DND-41 (cell line): Measurements from ENCODE around the gene ST3GAL6.

ENCODE experiments used
- ATAC-seq: fragments of 200-7000 bp; cut with Tn5 transposase; 3 replicates; pipeline ENCODE4 v1.9.1; 2021; ENCODE audit warnings: low read depth; ENCODE audit not compliant: insufficient read depth
- DNase-seq: peaks from one replicate; pipeline ENCODE4 v3.0.0-alpha.2; 2020
- H2AFZ ChIP-seq: 2 replicates; pipeline ENCODE4 v1.6.0; 2012; ENCODE audit warnings: low read depth, low read length
- H3K27ac ChIP-seq: 2 replicates; pipeline ENCODE4 v1.5.1; 2012; ENCODE audit warnings: low read length, inconsistent platforms
- H3K27me3 ChIP-seq: fragments of 200-600 bp; sonication (generic); 2 replicates; pipeline ENCODE4 v1.6.0; 2012; ENCODE audit warnings: low read length, mild to moderate bottlenecking, inconsistent platforms; ENCODE audit not compliant: insufficient read depth, poor library complexity
- H3K36me3 ChIP-seq: 2 replicates; pipeline ENCODE4 v1.5.1; 2012; ENCODE audit warnings: low read length, inconsistent platforms; ENCODE audit not compliant: insufficient read depth
- H3K4me1 ChIP-seq: 2 replicates; pipeline ENCODE4 v1.5.1; 2012; ENCODE audit warnings: mild to moderate bottlenecking, low read length; ENCODE audit not compliant: insufficient read depth
- H3K4me2 ChIP-seq: 2 replicates; pipeline ENCODE4 v1.6.0; 2012; ENCODE audit warnings: mild to moderate bottlenecking, moderate library complexity, low read length, inconsistent platforms; ENCODE audit not compliant: insufficient read depth
- H3K4me3 ChIP-seq, 2 experiments: fragments of 200-600 bp in 1 of 2; shearing (Covaris generic) in 1 of 2; 2 replicates each; pipeline ENCODE4 v1.5.1; 2012 to 2016; ENCODE audit warnings: inconsistent platforms in 2 of 2, low read length in 2 of 2, mild to moderate bottlenecking in 2 of 2, low read depth in 1 of 2, moderate library complexity in 1 of 2
- H3K79me2 ChIP-seq: 2 replicates; pipeline ENCODE4 v1.6.0; 2012; ENCODE audit warnings: low read length, inconsistent platforms; ENCODE audit not compliant: insufficient read depth
- H3K9ac ChIP-seq: 2 replicates; pipeline ENCODE4 v1.6.0; 2012; ENCODE audit warnings: low read depth, mild to moderate bottlenecking, inconsistent platforms, low read length, moderate library complexity
- H3K9me3 ChIP-seq: 2 replicates; pipeline ENCODE4 v1.5.1; 2012; ENCODE audit warnings: low read length, moderate library complexity, mild to moderate bottlenecking, inconsistent platforms; ENCODE audit not compliant: insufficient read depth, severe bottlenecking
- H4K20me1 ChIP-seq: 2 replicates; pipeline ENCODE4 v1.6.0; 2012; ENCODE audit warnings: low read length; ENCODE audit not compliant: insufficient read depth
- EZH2 ChIP-seq: IDR thresholded peaks from 3 replicates; pipeline ENCODE4 v1.6.1; 2012; ENCODE audit warnings: borderline replicate concordance, low read depth, mild to moderate bottlenecking, moderate library complexity, low read length, inconsistent platforms; ENCODE audit not compliant: severe bottlenecking
- TF ChIP-seq, protein P1 (sequence below): IDR thresholded peaks from 2 replicates; pipeline ENCODE4 v1.5.1; 2012; ENCODE audit warnings: borderline replicate concordance, low read length, moderate library complexity, mild to moderate bottlenecking; ENCODE audit not compliant: poor library complexity, severe bottlenecking; ENCODE audit errors: extremely low read depth

ST3GAL6 gene

DNA sequence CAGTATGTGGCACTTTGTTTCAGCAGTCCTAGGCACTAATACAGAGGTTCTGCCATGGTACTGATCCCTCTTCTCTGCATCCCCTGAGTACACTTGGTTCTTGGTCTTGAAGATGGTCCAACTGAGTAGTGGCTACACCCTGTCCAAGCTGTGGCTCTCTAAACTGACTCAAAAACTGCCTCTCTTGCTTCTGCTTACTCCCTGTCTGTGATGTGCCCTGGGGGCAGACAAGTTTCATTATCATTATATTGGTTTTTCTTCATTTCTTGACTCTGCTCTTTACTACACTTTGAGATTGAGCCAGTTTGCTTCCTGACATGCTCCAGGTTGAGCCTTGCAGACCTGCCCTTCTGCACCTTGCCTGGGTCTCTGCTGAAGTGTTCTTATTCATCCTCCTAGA is 18.9 kb upstream of the ST3GAL6 start:
- Histone ChIP-seq H3K4me1 (no peaks in the 10 kb centered on the region), H3K4me2 (no peak overlapping the region), H3K36me3 (no peaks in the 10 kb centered on the region), H3K27ac (no peak overlapping the region), H3K9me3 (no peaks in the 10 kb centered on the region), H2AFZ (no peak overlapping the region), H3K4me3 (no peak overlapping the region), H3K27me3 (no peaks in the 10 kb centered on the region), H4K20me1 (peaks cover 3% of the 10 kb centered on the region; the same call in 1 of the 2 replicates), H3K79me2 (peaks cover 11% of the 10 kb centered on the region), H3K9ac (no peak overlapping the region)
- DNase-seq (no peak), ATAC-seq (no peak)
- no peak for TF ChIP-seq EZH2
- TF ChIP-seq, protein P1, sequence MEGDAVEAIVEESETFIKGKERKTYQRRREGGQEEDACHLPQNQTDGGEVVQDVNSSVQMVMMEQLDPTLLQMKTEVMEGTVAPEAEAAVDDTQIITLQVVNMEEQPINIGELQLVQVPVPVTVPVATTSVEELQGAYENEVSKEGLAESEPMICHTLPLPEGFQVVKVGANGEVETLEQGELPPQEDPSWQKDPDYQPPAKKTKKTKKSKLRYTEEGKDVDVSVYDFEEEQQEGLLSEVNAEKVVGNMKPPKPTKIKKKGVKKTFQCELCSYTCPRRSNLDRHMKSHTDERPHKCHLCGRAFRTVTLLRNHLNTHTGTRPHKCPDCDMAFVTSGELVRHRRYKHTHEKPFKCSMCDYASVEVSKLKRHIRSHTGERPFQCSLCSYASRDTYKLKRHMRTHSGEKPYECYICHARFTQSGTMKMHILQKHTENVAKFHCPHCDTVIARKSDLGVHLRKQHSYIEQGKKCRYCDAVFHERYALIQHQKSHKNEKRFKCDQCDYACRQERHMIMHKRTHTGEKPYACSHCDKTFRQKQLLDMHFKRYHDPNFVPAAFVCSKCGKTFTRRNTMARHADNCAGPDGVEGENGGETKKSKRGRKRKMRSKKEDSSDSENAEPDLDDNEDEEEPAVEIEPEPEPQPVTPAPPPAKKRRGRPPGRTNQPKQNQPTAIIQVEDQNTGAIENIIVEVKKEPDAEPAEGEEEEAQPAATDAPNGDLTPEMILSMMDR = no peak

DNA sequence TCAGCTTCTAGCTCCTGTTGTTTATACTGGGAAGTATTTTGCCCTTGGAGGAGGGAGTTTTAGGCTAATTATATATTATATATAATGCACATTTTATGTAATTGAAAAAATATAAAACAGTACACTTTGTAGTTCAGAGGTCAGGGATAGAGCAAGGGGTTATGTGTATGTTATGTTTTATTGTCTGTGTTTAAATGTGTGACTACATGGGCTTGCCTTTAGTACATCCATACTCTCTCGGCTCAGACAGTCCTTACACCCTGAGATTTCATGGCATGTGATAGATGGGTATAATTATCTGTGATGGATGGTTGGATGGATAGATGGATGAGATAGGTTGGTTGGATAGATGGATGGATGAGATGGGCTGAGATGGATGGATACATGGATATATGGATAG is 17.4 kb upstream of the ST3GAL6 start:
- H3K9me3 ChIP-seq = no peaks in the 10 kb centered on the region
- H3K4me3 ChIP-seq = no peak overlapping the region
- no peaks in the 10 kb centered on the region for H3K36me3 ChIP-seq
- peaks cover 11% of the 10 kb centered on the region for H3K79me2 ChIP-seq
- H3K27ac ChIP-seq = no peak overlapping the region
- no peaks in the 10 kb centered on the region for H3K4me1 ChIP-seq
- no peak for ATAC-seq
- DNase-seq = no peak
- H3K4me2 ChIP-seq = no peak overlapping the region
- H2AFZ ChIP-seq = no peak overlapping the region
- peaks cover 3% of the 10 kb centered on the region; the same call in 1 of the 2 replicates for H4K20me1 ChIP-seq
- H3K27me3 ChIP-seq = no peaks in the 10 kb centered on the region
- TF ChIP-seq, protein P1 = no peak
- TF ChIP-seq EZH2 = no peak
- H3K9ac ChIP-seq = no peak overlapping the region

DNA sequence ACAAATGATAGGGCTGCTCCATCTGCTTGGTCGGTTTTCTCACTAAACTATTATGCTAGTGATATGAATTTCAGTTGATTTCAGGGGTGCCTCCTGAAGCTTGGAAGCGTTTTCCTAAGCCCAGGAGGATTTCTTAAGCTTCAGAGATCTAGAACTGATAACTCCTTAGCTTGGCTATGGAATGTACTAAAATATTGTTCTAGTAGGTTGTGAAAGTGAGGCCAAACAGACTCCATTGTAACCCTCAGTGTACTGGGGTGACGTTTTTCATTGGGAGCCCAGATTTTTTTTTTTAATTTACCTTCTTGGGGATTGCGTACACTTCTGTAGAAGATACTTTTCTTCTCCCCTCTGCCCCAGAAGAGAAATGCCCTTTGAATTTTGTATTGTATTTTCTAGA is 17.0 kb upstream of the ST3GAL6 start:
- Histone ChIP-seq H3K36me3 (no peaks in the 10 kb centered on the region), H3K4me3 (no peak overlapping the region), H3K79me2 (peaks cover 10% of the 10 kb centered on the region), H4K20me1 (peaks cover 3% of the 10 kb centered on the region; the same call in 1 of the 2 replicates), H3K4me1 (no peaks in the 10 kb centered on the region), H2AFZ (no peak overlapping the region), H3K4me2 (no peak overlapping the region), H3K9me3 (no peaks in the 10 kb centered on the region), H3K9ac (no peak overlapping the region), H3K27me3 (no peaks in the 10 kb centered on the region), H3K27ac (no peak overlapping the region)
- DNase-seq = no peak
- TF ChIP-seq, protein P1 = no peak
- no peak for TF ChIP-seq EZH2
- no peak for ATAC-seq

DNA sequence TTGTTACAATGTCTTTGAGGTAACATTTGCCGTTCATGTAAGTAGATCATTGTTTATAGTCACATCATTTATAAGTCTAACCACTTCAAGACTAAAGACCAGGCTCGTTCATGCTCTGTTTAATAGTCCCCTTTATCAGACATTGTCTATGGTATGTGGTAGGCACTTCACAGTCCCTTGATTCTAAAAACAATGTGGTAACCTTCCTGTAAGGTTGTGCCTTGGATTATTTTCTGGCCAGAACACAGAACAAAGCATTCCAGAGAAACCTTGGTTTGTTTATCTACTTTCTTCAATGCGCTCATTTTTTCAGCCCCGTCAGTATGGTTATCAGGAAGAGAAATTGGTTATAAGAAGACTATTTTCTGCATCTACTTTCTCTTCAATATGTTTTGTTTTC is 16.3 kb upstream of the ST3GAL6 start:
- TF ChIP-seq, protein P1 = no peak
- TF ChIP-seq EZH2 = no peak
- Histone ChIP-seq H3K27me3 (no peaks in the 10 kb centered on the region), H3K9me3 (no peaks in the 10 kb centered on the region), H3K4me1 (no peaks in the 10 kb centered on the region), H3K36me3 (no peaks in the 10 kb centered on the region), H3K4me2 (no peak overlapping the region), H2AFZ (no peak overlapping the region), H3K9ac (no peak overlapping the region), H3K79me2 (peaks cover 6% of the 10 kb centered on the region; the same call in 1 of the 2 replicates), H3K27ac (no peak overlapping the region), H4K20me1 (peaks cover 3% of the 10 kb centered on the region; the same call in 1 of the 2 replicates), H3K4me3 (no peak overlapping the region)
- DNase-seq = no peak
- ATAC-seq = no peak
